ENCODE measurements around the gene IL17RD. TPM values are rescaled to one million over a fixed set of nuclear protein-coding genes. Genes with fewer than 3 reads are reported as not detected.

Gene IL17RD
- total RNA-seq, 1 experiment from 2014 or later = 3.5 TPM

DNA sequence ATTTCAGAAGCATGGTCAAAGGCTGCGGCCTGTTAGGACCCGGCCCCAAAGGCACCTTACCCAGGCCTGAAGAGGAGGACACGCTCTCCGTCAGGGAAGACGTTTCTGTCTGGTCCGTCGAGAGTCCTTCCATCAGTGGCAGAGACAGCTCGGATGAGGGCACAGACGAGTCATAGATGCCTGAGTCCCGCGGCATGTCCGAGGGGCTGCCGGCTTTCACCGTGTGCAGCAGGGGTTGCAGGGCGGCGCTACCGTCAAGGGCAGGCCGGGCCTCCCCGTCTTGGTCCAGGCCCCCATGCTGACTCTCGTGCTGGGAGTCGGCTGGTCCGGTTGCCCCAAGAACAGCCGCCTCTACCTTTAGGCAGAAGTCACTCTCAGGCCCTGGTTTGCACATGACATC, 67.6 kb downstream of the IL17RD start:
- in situ Hi-C loops (cut with HindIII; ENCODE audit: low pct_unique_long_range_greater_than_20kb, low sequenced_read_pairs) (loop anchor here (25.0 kb wide), 1 partner anchor 110 kb away; no protein-coding TSS in a partner anchor), intact Hi-C loops (cut with micrococcal nuclease; ENCODE audit: unreplicated experiment) (no loop called here)

DNA sequence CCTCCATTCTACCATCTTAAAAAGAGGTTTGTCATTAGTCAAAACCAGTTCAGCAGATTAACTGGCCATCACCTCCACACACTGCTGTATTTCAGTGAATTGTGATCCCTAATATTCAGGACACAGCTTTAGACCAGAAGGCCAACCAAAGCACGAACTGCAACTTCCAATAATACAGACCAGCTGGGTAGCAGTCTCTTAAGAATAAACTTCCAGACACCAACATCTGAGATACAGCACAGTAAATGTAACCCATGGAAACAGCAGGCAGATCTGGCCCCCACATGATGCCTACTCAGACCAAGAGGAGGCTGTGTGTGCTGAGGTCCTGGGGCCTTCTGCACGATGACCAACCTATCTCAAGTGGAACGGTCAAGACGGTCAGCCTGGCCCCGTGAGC, 69.8 kb downstream of the IL17RD start:
- Histone ChIP-seq H3K27ac (ENCODE audit: low read length) (no peak overlapping the region), H3K36me3 (ENCODE audit: control insufficient read depth, insufficient read depth, low read length) (no peaks in the 10 kb centered on the region), H3K9me3 (ENCODE audit: control insufficient read depth, insufficient read depth, low read depth, low read length) (no peaks in the 10 kb centered on the region), H3K4me3 (ENCODE audit: low read depth in 2 of 2, low read length in 2 of 2) (no peak overlapping the region), H3K4me1 (ENCODE audit: control insufficient read depth, insufficient read depth, low read length) (no peaks in the 10 kb centered on the region), H3K27me3 (ENCODE audit: control insufficient read depth, insufficient read depth, low read length) (no peaks in the 10 kb centered on the region)
- BruUV-seq (replicated peaks) = no TSS peak
- in situ Hi-C loops (cut with HindIII; ENCODE audit: low pct_unique_long_range_greater_than_20kb, low sequenced_read_pairs) = loop anchor here (25.0 kb wide), 1 partner anchor 108 kb away; no protein-coding TSS in a partner anchor
- TF ChIP-seq, protein P1, sequence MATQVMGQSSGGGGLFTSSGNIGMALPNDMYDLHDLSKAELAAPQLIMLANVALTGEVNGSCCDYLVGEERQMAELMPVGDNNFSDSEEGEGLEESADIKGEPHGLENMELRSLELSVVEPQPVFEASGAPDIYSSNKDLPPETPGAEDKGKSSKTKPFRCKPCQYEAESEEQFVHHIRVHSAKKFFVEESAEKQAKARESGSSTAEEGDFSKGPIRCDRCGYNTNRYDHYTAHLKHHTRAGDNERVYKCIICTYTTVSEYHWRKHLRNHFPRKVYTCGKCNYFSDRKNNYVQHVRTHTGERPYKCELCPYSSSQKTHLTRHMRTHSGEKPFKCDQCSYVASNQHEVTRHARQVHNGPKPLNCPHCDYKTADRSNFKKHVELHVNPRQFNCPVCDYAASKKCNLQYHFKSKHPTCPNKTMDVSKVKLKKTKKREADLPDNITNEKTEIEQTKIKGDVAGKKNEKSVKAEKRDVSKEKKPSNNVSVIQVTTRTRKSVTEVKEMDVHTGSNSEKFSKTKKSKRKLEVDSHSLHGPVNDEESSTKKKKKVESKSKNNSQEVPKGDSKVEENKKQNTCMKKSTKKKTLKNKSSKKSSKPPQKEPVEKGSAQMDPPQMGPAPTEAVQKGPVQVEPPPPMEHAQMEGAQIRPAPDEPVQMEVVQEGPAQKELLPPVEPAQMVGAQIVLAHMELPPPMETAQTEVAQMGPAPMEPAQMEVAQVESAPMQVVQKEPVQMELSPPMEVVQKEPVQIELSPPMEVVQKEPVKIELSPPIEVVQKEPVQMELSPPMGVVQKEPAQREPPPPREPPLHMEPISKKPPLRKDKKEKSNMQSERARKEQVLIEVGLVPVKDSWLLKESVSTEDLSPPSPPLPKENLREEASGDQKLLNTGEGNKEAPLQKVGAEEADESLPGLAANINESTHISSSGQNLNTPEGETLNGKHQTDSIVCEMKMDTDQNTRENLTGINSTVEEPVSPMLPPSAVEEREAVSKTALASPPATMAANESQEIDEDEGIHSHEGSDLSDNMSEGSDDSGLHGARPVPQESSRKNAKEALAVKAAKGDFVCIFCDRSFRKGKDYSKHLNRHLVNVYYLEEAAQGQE (IDR thresholded peaks at IDR 0.05; ENCODE audit: insufficient read depth in 1 of 2, low read depth in 2 of 2, low read length in 1 of 2) = no peak
- TF ChIP-seq, protein P2, sequence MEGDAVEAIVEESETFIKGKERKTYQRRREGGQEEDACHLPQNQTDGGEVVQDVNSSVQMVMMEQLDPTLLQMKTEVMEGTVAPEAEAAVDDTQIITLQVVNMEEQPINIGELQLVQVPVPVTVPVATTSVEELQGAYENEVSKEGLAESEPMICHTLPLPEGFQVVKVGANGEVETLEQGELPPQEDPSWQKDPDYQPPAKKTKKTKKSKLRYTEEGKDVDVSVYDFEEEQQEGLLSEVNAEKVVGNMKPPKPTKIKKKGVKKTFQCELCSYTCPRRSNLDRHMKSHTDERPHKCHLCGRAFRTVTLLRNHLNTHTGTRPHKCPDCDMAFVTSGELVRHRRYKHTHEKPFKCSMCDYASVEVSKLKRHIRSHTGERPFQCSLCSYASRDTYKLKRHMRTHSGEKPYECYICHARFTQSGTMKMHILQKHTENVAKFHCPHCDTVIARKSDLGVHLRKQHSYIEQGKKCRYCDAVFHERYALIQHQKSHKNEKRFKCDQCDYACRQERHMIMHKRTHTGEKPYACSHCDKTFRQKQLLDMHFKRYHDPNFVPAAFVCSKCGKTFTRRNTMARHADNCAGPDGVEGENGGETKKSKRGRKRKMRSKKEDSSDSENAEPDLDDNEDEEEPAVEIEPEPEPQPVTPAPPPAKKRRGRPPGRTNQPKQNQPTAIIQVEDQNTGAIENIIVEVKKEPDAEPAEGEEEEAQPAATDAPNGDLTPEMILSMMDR (IDR thresholded peaks at IDR 0.05) = no peak
- TF ChIP-seq POLR2AphosphoS5 (IDR thresholded peaks at IDR 0.05; ENCODE audit: low read depth, low read length) = no peak
- no peak for ATAC-seq
- intact Hi-C loops (cut with micrococcal nuclease; ENCODE audit: unreplicated experiment) = no loop called here
- no peak for DNase-seq (ENCODE audit: low read depth, low spot score)
- POLR2A ChIA-PET = no interaction called here
- CTCF ChIA-PET = no interaction called here

More for the DNA sequence above, 67.6 kb downstream of the IL17RD start:
- Histone ChIP-seq H3K36me3 (ENCODE audit: control insufficient read depth, insufficient read depth, low read length) (no peaks in the 10 kb centered on the region), H3K27me3 (ENCODE audit: control insufficient read depth, insufficient read depth, low read length) (no peaks in the 10 kb centered on the region), H3K9me3 (ENCODE audit: control insufficient read depth, insufficient read depth, low read depth, low read length) (no peaks in the 10 kb centered on the region), H3K4me1 (ENCODE audit: control insufficient read depth, insufficient read depth, low read length) (no peaks in the 10 kb centered on the region), H3K27ac (ENCODE audit: low read length) (no peak overlapping the region), H3K4me3 (ENCODE audit: low read depth in 2 of 2, low read length in 2 of 2) (no peak overlapping the region)
- BruUV-seq (replicated peaks) = no TSS peak
- POLR2A ChIA-PET = no interaction called here
- DNase-seq (ENCODE audit: low read depth, low spot score) (no peak), ATAC-seq (no peak)
- TF ChIP-seq, protein P2 (IDR thresholded peaks at IDR 0.05) = no peak
- no peak for TF ChIP-seq POLR2AphosphoS5 (IDR thresholded peaks at IDR 0.05; ENCODE audit: low read depth, low read length)
- no peak for TF ChIP-seq TCF7L2 (IDR thresholded peaks at IDR 0.05; ENCODE audit: low read depth, low read length)
- TF ChIP-seq, protein P1 (IDR thresholded peaks at IDR 0.05; ENCODE audit: insufficient read depth in 1 of 2, low read depth in 2 of 2, low read length in 1 of 2) = no peak
- TF ChIP-seq SIN3A (IDR thresholded peaks at IDR 0.05; ENCODE audit: borderline replicate concordance, insufficient read depth, low read depth, low read length) = no peak
- CTCF ChIA-PET = no interaction called here

All from Panc1 (cell line).